CD8-positive, alpha-beta memory T cell (primary cell): ENCODE results near the gene SNAP91. TPM values are rescaled to one million over a fixed set of nuclear protein-coding genes. Genes with fewer than 3 reads are reported as not detected.

Experiments used
- CTCF ChIA-PET: fragments of 350-600 bp; sonication (Branson Sonifier 250); formaldehyde crosslinking; loops from one replicate; lab custom pipeline; 2021; ENCODE audit warnings: antibody characterized with exemption; lab: Charles Lee
- POLR2A ChIA-PET: fragments of 350-600 bp; sonication (Branson Sonifier 250); formaldehyde crosslinking; loops from one replicate; lab custom pipeline; 2021; ENCODE audit warnings: antibody characterized with exemption; lab: Charles Lee
- DNase-seq, 5 donors: peaks; one replicate each; pipeline versions ENCODE4 v3.0.0 to v3.0.0-alpha.2; 2020 to 2022; ENCODE audit warnings: mixed read lengths in 1 of 5
- H3K27ac ChIP-seq: one replicate; pipeline ENCODE4 v1.7.0; 2013; ENCODE audit warnings: low read depth, mild to moderate bottlenecking, low read length, moderate library complexity
- H3K27me3 ChIP-seq: 2 replicates; pipeline ENCODE4 v1.7.0; 2013; ENCODE audit warnings: low read length, mild to moderate bottlenecking; ENCODE audit not compliant: insufficient read depth, poor library complexity, severe bottlenecking
- H3K36me3 ChIP-seq: 2 replicates; pipeline ENCODE4 v1.7.0; 2013; ENCODE audit warnings: mild to moderate bottlenecking, low read length, moderate library complexity; ENCODE audit not compliant: insufficient read depth
- H3K4me1 ChIP-seq: 2 replicates; pipeline ENCODE4 v1.7.0; 2013; ENCODE audit warnings: mild to moderate bottlenecking, low read length, moderate library complexity; ENCODE audit not compliant: insufficient read depth
- H3K4me3 ChIP-seq: 2 replicates; pipeline ENCODE4 v1.7.0; 2013; ENCODE audit warnings: mild to moderate bottlenecking, low read length
- H3K9me3 ChIP-seq: 2 replicates; pipeline ENCODE4 v1.7.0; 2013; ENCODE audit warnings: mild to moderate bottlenecking, low read length
- H3K27ac Mint-ChIP-seq, 8 donors: one replicate each; pipeline ENCODE4 v1.8.0; 2020 to 2021; ENCODE audit warnings: mixed read lengths in 8 of 8, mild to moderate bottlenecking in 6 of 8, inconsistent platforms in 3 of 8, moderate library complexity in 3 of 8
- H3K27me3 Mint-ChIP-seq, 2 donors: one replicate each; pipeline ENCODE4 v1.8.0; 2020 to 2021; ENCODE audit warnings: mixed read lengths in 2 of 2, mild to moderate bottlenecking in 1 of 2, moderate library complexity in 1 of 2
- H3K36me3 Mint-ChIP-seq, 3 donors: one replicate each; pipeline ENCODE4 v1.8.0; 2020 to 2021; ENCODE audit warnings: mixed read lengths in 3 of 3, inconsistent platforms in 1 of 3, mild to moderate bottlenecking in 1 of 3
- H3K4me1 Mint-ChIP-seq, 3 donors: one replicate each; pipeline ENCODE4 v1.8.0; 2020 to 2021; ENCODE audit warnings: mixed read lengths in 3 of 3, inconsistent platforms in 1 of 3, mild to moderate bottlenecking in 1 of 3
- H3K4me3 Mint-ChIP-seq, 7 donors: one replicate each; pipeline ENCODE4 v1.8.0; 2020 to 2021; ENCODE audit warnings: mixed read lengths in 7 of 7, mild to moderate bottlenecking in 6 of 7, moderate library complexity in 4 of 7, inconsistent platforms in 2 of 7
- H3K9me3 Mint-ChIP-seq, 5 donors: one replicate each; pipeline ENCODE4 v1.8.0; 2020 to 2022; ENCODE audit warnings: mixed read lengths in 5 of 5, mild to moderate bottlenecking in 3 of 5, moderate library complexity in 2 of 5, inconsistent platforms in 1 of 5
- polyA plus RNA-seq: library from polyadenylated mRNA; unstranded; fragments of 300-500 nt; fragmentation: Illumina TruSeq; gene quantifications from one replicate; pipeline ENCODE4 v1.2.3, GENCODE V29; 2021
- total RNA-seq, 2 experiments: library from RNA; stranded (reverse); gene quantifications; one replicate each; pipeline ENCODE4 v1.2.3, GENCODE V29; 2021

Gene SNAP91
- total and polyA plus RNA-seq, 3 experiments from 2014 or later: not detected

GRCh38 chr6:83511266-83511665 is 197.6 kb downstream of the SNAP91 start:
- no peaks in the 10 kb centered on the region for H3K9me3 ChIP-seq
- no peak overlapping the region for H3K27ac ChIP-seq
- peak overlapping the region in 2 of 8 donors; percentile 17 to 89 for H3K27ac Mint-ChIP-seq
- peak overlapping the region in 4 of 7 donors; percentile 74 to 92 (median 79) for H3K4me3 Mint-ChIP-seq
- no peaks in the 10 kb centered on the region for H3K9me3 Mint-ChIP-seq
- H3K4me3 ChIP-seq: no peak overlapping the region
- peaks cover 7 to 16% (median 12%) of the 10 kb centered on the region in 3 donors for H3K4me1 Mint-ChIP-seq
- H3K36me3 Mint-ChIP-seq: peaks cover 0 to 3% (median 0%) of the 10 kb centered on the region in 3 donors
- no peaks in the 10 kb centered on the region for H3K4me1 ChIP-seq
- no peaks in the 10 kb centered on the region for H3K36me3 ChIP-seq
- DNase-seq: no peak
- ChIA-PET POLR2A (no interaction called here), CTCF (interaction anchor here (0.8 to 1.8 kb wide), 3 partner anchors 23 to 444 kb away, joined by 3 to 4 read pairs (median 3); partner anchors contain the start of gene DOP1A)
- H3K27me3 Mint-ChIP-seq: peaks cover 4 to 42% of the 10 kb centered on the region in 2 donors
- no peaks in the 10 kb centered on the region for H3K27me3 ChIP-seq

GRCh38 chr6:83510791-83511190 is 198.1 kb downstream of the SNAP91 start:
- Histone ChIP-seq H3K9me3 (no peaks in the 10 kb centered on the region), H3K4me3 (no peak overlapping the region), H3K4me1 (no peaks in the 10 kb centered on the region), H3K36me3 (no peaks in the 10 kb centered on the region), H3K27me3 (no peaks in the 10 kb centered on the region), H3K27ac (no peak overlapping the region)
- Mint-ChIP-seq H3K27me3 (peaks cover 4 to 39% of the 10 kb centered on the region in 2 donors), H3K36me3 (peaks cover 0 to 3% (median 0%) of the 10 kb centered on the region in 3 donors), H3K27ac (peak overlapping the region in 1 of 8 donors; percentile 76), H3K4me1 (peaks cover 7 to 16% (median 12%) of the 10 kb centered on the region in 3 donors), H3K4me3 (no peak overlapping the region), H3K9me3 (no peaks in the 10 kb centered on the region)
- CTCF ChIA-PET: interaction anchor here (0.8 to 1.3 kb wide), 2 partner anchors 23 to 286 kb away, joined by 3 read pairs; no protein-coding TSS in a partner anchor
- POLR2A ChIA-PET: no interaction called here
- DNase-seq: no peak

DNA sequence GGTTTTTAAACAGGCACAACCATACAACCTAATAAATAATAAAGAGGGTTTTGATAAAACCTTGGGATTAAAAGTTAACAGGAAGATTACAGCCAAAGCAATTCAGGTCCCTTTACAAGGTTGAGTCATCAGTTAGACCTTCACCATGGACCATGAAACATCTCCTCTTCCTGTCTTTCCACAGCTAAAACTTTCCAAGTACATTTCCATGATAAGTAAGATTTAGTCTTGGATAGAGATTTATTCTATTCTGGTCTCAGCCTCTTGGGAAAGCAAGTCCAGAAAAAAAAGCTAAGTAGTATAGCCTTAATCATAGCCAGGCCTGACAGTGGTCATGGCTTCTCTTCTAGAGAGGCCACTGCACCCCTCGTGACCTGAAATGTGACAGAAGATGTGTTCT is 199.5 kb downstream of the SNAP91 start:
- no peak overlapping the region for H3K27ac Mint-ChIP-seq
- H3K9me3 Mint-ChIP-seq: no peaks in the 10 kb centered on the region
- no peak overlapping the region for H3K27ac ChIP-seq
- no peaks in the 10 kb centered on the region for H3K27me3 ChIP-seq
- H3K4me3 ChIP-seq: no peak overlapping the region
- H3K36me3 Mint-ChIP-seq: peaks cover 0 to 3% (median 0%) of the 10 kb centered on the region in 3 donors
- no peaks in the 10 kb centered on the region for H3K36me3 ChIP-seq
- H3K4me1 Mint-ChIP-seq: peaks cover 7 to 16% (median 12%) of the 10 kb centered on the region in 3 donors
- DNase-seq: no peak
- ChIA-PET POLR2A (no interaction called here), CTCF (no interaction called here)
- no peaks in the 10 kb centered on the region for H3K9me3 ChIP-seq
- H3K4me1 ChIP-seq: no peaks in the 10 kb centered on the region
- H3K4me3 Mint-ChIP-seq: no peak overlapping the region
- H3K27me3 Mint-ChIP-seq: peaks cover 4 to 32% of the 10 kb centered on the region in 2 donors

GRCh38 chr6:83505356-83505755 is 203.5 kb downstream of the SNAP91 start:
- Histone ChIP-seq H3K27ac (no peak overlapping the region), H3K27me3 (no peaks in the 10 kb centered on the region), H3K4me3 (no peak overlapping the region), H3K36me3 (no peaks in the 10 kb centered on the region), H3K4me1 (no peaks in the 10 kb centered on the region), H3K9me3 (no peaks in the 10 kb centered on the region)
- Mint-ChIP-seq H3K27me3 (peaks cover 0 to 8% of the 10 kb centered on the region in 2 donors), H3K4me3 (no peak overlapping the region), H3K36me3 (peaks cover 0 to 3% (median 0%) of the 10 kb centered on the region in 3 donors), H3K27ac (no peak overlapping the region), H3K9me3 (peaks cover 0 to 4% (median 0%) of the 10 kb centered on the region in 5 donors), H3K4me1 (no peaks in the 10 kb centered on the region)
- CTCF ChIA-PET: no interaction called here
- POLR2A ChIA-PET: no interaction called here
- no peak for DNase-seq

Other genes starting within 250 kb of the SNAP91 start
- not detected for gene PRSS35, start 196.6 kb downstream of the SNAP91 start, total RNA-seq
- 6.5 TPM for gene PRSS35, start 196.6 kb downstream of the SNAP91 start, polyA plus RNA-seq
- gene RIPPLY2, start 144.3 kb upstream of the SNAP91 start, total RNA-seq: not detected
- gene RIPPLY2, start 144.3 kb upstream of the SNAP91 start, polyA plus RNA-seq: not detected
- gene CYB5R4, start 150.6 kb upstream of the SNAP91 start, total RNA-seq: 10 to 100 TPM; 31.6 to 33.6 TPM
- gene CYB5R4, start 150.6 kb upstream of the SNAP91 start, polyA plus RNA-seq: 36.0 TPM